Measurements from ENCODE around the gene KRTAP5-4.
"Not testable (repeated sequence)": the region's sequence is repeated elsewhere in the genome, so short reads cannot be mapped to it uniquely, and the experiment has no call there.

The KRTAP5-4 gene

DNA sequence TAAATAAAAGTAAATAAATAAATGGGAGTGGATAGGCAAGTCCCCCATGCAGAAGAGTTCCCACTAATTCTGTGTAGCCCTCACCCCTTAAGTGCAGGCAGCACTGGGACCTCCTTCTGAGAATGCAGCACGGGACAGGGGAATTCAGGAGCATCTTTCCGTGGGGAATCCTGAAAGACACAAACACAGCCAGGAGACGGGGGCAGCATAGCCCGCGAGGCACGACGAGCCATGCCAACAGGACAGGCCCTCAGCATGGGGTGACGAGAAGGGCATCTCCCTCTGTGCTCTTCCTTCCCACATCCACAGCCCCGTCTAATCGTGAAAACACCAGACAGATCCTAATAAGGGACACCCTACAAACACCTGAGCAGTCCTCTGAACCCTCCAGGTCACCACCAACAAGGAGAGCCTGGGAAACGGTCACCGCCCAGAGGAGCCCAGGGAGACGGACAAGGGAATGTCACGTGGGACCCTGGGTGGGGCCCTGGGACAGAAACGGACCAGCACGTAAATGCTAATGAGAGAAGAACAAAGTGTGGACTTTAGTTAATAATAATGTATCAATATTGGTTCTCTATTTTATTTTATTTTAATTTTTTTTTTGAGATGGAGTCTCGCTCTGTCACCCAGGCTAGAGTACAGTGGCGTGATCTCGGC is 14.5 kb upstream of the KRTAP5-4 start:
- DNase-seq: no peak

DNA sequence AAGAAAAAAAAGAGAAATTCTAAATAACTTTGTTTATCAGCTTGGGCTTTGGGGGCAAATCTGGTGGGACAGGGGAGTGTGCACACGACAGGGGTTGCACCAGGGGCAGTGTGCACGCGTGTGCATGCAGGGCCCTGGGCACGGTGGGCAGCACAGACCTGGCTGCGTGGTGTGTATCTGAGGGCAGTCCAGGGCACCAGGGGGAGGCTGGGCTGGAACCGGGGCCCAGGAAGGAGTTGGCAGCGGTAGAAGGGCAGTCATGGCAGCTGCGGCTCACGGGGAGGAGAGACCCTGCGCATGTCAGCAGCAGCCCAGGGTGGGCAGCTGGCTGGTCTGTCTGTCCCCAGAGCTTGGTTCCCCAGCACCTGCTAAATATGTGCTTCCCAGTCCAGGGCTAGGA is 11.9 kb upstream of the KRTAP5-4 start:
- no peak for DNase-seq

DNA sequence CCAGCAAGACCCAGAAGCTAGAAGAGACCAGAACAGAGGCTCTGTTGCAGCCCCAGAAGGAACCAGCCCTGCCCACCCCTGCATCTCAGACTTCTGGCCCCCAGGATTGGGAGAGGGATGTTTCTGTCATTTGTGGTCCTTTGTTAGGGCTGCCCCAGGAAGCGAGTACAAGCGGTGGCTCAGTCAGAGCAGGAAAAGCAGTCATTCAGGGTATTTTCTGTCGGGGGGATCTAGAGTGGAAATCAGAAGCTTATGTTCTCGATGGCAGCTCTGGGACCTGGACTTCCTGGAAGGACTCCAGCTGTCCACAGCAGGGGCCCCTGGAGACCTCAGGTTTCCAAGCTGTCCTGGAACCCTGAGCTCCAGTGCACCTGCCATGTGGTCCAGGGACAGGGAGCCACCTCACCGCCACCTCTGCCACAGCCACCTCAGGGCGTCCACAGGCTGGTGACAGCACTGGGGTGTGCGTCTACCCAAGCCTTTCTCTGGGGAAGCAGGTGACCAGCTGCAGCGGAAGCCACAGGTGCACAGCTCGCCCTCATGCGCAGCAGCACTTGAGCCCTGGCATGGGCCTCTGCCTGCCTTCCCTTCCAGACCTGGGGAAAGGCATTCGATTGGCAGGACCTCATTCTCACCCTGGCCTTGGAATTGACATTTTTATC is 10.2 kb upstream of the KRTAP5-4 start:
- DNase-seq: no peak

DNA sequence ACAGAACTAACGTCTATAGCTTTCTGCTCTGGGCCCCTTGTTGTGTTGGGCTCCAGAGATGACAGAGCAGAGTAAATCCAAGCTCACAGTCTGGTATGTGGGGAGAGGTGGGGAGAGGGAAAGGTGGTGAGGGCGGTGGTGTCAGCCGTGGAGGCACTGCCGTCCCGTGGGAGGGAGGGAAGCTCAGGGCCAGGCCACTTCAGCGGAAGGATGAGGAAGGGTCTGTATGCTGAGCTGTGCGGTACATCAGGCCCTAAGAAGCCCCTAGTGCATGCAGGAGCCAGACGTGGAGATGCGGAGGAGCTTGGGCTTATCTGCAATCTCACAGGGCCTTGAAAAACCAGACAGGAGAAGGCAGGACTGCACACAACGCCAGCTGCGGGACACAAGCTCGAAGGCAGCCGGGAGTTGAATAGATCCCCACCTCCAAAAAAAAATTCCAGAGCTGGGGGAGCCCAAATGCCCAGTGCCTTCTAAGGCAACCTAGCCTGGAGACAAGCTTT is 9.2 kb upstream of the KRTAP5-4 start:
- DNase-seq: no peak

DNA sequence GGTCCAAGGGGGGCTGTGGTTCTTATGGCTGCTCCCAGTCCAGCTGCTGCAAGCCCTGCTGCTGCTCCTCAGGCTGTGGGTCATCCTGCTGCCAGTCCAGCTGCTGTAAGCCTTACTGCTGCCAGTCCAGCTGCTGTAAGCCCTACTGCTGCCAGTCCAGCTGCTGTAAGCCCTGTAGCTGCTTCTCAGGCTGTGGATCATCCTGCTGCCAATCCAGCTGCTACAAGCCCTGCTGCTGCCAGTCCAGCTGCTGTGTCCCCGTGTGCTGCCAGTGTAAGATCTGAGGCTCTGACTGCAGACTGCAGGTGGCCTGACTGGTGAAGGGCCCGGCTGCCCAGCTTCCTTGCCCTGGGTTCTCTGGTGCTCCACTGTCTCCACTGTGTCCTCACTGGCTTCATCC is 8.3 kb upstream of the KRTAP5-4 start:
- DNase-seq: no peak

DNA sequence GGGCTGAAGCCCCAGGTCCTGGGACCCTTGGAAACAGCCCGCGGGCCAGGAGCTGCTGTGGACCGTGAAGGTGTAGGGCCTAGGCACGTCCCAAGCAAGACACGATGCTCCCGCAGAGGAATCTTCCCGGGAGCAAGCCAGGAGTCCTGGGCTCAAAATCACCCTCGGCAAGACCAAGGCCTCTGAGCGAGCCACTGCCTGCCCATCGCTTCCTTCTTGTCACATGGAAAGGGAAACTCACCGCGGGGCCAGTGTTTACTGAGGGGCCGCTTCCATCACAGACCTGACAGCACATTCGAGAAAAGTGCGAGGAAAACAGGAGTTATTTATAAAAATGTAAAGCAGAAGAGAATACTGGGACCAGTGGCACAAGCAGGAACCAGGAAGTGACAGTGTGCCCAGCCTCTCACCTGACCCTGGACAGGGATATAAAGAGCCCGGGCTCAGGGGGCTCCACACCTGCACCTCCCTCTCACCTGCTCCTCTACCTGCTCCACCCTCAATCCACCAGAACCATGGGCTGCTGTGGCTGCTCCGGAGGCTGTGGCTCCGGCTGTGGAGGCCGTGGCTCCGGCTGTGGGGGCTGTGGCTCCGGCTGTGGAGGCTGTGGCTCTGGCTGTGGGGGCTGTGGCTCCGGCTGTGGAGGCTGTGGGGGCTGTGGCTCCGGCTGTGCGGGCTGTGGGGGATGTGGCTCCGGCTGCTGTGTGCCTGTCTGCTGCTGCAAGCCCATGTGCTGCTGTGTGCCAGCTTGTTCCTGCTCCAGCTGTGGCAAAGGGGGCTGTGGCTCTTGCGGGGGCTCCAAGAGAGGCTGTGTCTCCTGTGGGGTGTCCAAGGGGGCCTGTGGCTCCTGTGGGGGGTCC is 7.6 kb upstream of the KRTAP5-4 start, which contains the start of gene KRTAP5-5:
KRTAP5-5 (plus strand) TSS at position 450 of the 860 bp plus-strand sequence; CDS start at position 516, 66 bp downstream.
- DNase-seq: no peak

DNA sequence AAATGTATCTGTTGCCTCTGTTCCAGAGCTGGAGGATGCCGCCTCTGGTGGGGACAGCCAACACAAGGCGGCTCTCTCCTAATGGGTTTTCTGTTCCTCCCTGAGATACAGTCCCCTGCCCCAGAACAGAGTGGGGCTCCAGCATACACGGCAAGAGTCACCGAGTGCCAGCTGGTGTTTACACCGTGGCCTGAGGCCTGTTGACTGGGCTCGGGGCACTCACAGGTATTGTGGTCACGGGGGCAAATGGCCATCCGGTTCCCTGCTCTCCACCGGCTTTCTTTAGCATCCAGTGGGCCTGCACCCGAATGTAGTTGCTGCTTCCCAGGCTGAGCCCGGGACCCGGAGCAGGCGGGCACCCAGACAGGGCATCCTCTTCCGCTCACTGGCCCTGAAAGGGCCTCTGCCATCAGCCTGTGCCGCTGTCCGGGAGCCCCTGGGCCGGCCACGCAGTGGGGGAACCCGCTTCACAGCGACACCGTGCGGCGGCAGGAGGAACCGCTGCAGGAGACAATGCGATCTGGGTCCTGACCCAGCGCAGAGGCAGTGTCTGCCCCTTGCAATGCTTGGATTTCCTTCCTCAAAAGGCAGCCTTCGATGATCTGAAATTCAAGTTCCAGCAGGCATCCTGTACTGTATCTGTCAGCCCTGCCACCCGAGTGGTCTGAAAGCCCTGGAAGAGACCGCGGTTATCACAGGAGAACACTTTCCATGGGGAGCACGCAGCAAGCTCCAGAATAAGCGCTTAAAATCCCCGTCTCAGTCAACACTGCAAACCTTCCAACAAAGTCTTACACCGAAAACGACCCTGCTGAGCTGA is 6.8 kb upstream of the KRTAP5-4 start:
- no peak for DNase-seq

DNA sequence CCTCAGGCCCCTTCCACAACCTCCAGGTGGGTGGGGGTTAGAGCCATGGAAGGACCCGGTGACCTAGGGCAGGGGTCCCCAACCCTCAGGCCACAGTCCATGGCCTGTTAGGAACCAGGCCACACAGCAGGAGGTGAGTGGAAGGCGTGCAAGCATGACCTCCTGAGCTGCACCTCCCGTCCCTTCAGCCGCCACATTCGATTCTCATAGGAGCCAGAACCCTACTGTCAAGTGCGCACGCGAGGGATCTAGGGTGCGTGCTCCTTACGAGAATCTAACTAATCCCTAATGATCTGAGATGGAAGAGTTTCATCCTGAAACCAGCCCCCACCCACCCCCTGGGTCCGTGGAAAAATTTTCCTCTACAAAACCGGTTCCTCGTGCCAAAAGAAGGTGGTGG is 3.6 kb upstream of the KRTAP5-4 start:
- no peak for DNase-seq

DNA sequence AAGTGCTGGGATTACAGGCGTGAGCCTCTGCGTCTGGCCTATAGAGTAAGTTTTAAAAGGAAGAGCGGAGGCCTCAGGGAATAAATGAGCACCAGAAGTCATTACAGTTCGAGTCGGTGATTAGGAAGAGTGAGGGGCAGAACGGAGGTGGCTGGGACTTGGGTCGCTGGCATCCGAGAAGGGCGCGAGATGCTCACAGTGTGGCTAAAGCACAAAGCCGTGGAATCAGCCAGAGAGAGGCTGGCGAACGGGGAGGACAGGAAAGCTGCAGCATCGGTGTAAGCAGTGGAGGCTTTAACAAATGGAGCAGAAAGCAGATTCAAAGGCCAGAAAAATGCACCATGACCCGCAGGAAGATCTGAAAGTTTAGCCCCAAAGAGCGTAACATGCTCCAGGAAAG is 2.7 kb upstream of the KRTAP5-4 start:
- no peak for DNase-seq

DNA sequence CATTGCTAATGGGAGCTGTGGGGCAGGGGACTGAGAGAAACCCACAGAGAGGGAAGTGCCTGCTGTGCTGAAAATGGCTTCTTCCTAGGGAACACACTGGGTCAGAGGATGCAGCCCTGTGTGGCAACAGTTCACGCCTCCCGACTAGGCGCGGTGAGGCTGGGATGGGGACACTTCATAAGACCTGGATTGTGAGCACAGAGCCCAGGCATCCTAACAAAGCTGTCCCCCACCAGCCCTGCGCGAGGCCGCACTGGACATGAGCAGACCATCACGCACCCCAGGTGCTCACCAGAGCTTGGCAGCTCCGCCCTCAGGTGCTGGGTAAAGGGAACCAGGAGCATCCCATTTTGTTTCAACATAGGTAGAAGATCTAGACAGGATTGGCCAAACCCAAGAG is 1.8 kb upstream of the KRTAP5-4 start:
- DNase-seq: no peak

DNA sequence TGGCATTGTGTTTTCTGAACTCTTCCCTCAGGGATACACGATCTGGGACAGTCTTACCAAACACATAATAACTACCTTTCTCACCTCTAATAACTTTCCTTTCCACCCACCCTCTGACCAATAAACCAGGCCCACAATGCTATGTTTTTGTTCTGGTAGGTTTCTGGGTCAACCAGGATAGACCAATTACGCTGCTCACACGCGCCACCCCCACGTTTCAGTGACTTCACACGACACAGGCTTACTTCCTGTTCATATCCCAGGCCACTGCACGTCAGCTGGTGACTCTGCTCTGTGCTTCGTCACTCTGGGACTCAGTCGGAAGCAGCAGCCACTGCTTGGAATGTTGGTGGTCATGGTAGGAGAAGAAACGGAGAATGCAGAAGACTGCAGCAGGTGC is 2.5 kb downstream of the KRTAP5-4 start:
- no peak for DNase-seq

DNA sequence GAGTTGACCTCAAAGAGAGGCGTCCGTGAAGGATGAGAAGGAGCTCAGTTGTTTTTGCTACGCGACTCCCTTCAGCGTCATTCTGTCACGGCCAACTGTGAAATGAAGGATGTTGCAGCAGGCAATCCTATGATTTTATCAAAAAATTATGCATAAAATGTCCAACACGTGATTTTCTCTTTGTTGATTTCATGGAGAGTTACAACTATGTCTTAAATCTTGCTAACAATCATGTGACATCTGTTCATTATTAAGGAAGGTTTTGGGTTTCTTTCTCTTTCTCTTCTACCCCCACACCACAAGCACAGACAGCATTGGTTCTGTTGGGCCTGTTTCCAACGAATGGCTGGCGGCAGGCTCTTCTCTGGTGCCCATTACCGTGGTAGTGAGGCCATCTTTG is 3.7 kb downstream of the KRTAP5-4 start:
- DNase-seq: no peak

DNA sequence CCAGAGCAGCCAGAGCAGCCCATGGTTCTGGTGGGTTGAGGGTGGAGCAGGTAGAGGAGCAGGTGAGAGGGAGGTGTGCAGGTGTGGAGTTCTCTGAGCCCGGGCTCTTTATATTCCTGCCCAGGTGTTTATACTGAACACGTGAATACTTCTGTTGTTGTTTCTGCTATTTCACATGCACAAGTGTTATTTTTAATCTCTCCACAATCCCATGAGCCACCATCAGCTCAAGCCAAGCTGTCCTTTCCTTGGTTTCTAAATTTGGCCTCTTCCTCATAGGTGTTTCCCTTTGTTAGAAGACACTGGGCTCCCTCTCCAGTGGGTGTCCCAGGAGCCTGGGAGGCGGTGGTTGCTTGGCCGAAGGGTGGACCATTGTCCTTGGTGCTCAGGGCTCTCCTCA is 13.6 kb downstream of the KRTAP5-4 start, which contains the start of gene KRTAP5-3:
KRTAP5-3 (minus strand) TSS at position 101 of the 400 bp plus-strand sequence; CDS start at position 23, 78 bp downstream.
- no peak for DNase-seq

DNA sequence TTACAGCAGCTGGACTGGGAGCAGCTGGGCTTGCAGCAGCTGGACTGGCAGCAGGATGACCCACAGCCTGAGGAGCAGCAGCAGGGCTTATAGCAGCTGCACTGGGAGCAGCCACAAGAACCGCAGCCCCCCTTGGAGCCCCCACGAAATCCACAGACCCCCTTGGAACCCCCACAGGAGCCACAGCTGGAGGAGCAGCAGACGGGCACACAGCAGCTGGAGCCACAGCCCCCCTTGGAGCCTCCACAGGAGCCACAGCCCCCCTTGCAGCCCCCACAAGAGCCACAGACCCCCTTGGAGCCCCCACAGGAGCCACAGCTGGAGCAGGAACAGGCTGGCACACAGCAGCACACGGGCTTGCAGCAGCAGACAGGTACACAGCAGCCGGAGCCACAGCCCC is 14.0 kb downstream of the KRTAP5-4 start:
- not testable (repeated sequence) for DNase-seq

DNA sequence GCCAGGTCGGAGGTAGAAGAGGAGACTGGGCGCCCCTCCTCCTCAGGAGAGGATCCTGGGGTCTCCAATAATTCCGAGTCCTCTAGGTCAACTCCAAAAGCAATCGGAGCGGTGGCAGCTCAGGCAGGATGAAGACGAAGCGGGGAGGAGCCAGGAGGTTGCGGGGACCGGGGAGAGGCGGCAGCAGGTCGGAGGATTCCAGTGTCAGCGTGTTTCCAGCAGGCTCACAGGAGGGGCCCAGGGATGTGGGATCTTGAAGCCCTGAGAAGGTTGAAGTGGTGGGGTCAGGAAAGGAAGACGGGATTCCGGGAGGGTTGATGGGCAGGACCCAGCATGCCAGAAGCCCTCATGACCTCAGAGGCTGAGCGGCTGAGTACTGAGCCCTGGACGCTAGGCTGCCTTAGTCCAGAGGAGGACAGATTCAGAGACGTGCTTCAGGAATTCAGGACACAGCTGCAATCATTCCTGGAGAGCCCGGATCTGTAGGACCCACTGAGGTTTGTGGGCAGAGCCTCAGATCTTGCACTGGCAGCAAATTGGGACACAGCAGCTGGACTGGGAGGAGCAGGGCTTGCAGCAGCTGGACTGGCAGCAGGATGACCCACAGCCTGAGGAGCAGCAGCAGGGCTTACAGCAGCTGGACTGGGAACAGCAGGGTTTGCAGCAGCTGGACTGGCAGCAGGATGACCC is 14.6 kb downstream of the KRTAP5-4 start:
- DNase-seq: not testable (repeated sequence)

DNA sequence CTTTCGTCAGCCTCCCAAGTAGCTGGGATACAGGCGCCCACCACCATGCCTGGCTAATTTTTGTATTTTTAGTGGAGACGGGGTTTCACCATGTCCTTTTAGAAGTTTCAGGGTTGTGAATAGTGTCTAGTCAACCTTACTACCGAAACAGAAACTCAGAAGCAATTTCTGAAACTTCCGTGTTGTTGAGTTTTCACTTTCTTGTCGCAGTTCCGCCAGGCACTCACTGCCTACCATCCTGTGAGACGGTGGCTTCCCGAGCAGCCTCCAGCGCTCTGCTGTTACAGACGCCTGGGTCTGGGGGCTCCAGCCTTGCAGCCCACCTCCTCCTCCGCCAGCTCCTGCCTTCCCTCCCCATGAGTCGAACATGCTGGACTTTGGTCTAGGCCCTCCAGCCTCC is 16.0 kb downstream of the KRTAP5-4 start:
- DNase-seq: not testable (repeated sequence)

DNA sequence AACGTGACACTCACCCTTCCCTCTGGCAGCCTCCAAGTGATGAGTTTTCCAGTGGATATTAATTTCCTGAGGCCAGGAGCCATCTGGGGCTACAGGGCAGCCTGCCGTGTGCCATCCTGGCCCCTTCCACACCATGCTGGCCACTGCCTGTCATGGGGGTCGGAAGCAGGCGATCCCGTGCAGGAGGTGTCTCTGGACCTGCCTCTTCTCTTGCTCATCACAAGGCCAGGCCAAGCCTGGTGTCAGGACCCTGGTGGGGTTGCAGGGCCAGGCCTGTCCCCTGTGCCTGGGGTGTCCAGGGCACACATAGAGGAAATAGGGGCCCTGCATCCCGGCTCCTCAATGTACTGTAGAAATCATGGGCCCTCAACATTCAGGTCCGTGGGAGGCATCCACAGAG is 17.2 kb downstream of the KRTAP5-4 start:
- DNase-seq: no peak

DNA sequence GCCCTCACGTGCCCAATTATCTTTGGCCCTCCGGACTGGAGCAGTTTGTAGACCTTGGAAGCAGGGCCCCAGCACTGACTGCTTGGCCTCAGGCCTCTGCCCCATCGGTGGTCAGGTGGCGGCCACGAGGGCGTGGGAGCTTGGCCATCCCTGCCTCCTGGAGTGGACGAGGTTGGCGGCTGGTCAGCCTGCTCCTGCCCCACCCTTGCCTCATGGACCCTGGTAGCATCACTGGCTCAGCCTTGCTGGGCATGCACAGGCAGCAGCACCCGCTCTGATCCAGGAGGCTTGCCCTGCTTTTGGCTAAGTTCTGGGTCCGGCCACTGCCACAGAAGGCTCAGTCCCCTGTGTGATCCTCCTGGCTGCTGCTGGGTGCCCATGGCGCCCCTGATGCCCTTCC is 17.8 kb downstream of the KRTAP5-4 start:
- no peak for DNase-seq

DNA sequence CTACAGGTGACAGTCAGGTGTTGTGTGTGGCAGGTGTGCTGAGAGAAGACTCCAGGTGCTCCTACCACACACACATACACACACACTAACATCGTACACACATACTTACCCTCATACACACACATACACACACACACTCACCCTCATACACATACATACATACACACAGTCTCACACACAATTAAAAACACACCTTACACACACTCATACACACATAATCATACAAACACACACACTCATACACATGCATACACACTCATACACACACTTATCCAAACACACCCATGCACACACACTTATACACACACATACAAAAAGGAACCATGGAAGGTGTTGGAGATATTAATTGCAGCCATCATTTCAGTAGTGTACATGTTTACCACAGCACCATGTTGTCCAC is 18.3 kb downstream of the KRTAP5-4 start:
- no peak for DNase-seq

DNA sequence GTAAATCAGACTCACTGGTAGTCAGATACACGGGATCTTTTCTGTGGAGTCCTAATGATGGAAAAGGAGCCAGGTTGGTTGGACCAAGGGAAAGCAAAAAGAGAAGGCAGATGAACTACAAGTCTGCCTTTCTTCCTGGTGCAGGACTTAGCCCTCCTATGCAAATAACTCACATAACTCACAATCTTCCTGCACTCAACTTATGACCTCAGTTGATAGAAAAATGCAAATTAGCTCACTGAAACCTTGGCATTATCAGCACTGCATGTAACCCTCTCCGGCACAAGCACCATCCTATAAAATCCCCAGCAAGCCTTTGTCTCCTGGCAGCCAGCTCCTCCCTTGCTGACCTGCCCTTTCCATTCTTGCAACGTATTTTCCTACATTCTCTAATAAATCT is 20.3 kb downstream of the KRTAP5-4 start:
- DNase-seq: not testable (repeated sequence)

DNA sequence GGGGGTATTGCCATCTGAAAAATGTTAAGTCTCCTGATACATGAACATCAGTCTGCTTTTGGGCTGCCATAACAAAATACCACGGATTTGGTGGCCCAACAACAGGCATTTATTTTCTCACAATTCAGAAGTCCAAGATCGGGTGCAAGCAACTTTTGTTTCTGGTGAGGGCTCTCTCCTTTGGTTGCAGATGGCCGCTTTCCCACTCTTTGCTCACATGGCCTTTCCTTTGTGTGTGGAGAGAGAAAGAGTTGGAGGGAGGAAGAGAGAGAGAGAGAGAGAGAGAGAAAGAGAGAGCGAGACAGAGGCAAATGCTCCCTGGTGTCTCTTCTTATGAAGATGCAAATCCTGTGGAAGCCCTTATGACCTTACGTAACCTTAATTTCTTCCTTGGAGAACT is 21.3 kb downstream of the KRTAP5-4 start:
- no peak for DNase-seq

DNA sequence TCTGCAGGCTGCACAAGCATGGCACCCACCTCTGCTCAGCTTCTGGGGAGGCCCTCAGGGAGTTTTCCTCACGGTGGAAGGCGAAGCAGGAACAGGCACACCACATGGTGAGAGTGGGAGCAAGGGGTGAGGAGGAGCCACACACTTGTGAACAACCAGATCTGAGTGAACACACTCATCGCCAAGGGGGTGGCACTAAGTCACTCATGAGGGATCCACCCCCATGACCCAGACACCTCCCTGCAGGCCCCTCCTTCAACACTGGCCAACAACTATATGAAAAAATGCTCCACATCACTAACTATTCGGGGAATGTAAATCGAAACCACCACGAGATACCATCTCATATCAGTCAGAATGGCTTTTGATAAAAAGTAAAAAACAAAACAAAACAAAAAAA is 23.1 kb downstream of the KRTAP5-4 start:
- no peak for DNase-seq
